ENCODE data around the gene TSPEAR. TPM values are rescaled to one million over a fixed set of nuclear protein-coding genes. Genes with fewer than 3 reads are reported as not detected.

The TSPEAR gene
- total and polyA plus RNA-seq, 2 of the 13 experiments (the other 11 are each of a cell fraction or from before 2014, with no cell fraction given), result 0.07 to 0.32 TPM

DNA sequence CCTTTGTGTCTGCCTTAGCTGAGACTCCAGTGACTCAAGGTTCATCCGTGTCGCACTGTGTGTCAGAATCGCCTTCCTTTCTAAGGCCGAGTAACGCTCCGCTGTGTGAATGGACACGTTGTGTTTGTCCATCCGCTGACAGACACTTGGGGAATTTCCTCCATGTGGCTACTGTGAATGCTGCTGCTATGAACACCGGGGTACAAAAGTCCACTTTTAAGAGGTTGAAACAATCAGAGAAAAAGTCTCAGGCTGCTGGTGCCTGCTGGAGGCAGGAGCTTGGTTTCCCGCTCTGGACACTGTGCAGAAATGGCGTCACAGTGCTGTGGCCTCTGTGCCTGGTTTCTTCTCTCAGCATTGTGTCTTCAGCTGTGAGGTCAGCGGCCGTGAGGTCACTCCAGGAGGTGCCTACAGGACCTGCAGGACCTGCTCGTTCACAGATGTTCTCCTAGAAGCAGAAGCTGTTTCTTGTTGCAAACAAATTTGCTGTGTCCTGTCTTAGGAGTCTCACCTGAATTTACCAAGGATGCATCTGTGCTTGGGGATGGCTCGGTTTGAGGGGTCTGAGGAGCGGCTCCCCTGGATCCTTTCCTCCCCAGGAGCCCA lies 205.6 kb downstream of the TSPEAR start (continued):
- TF ChIP-seq ZNF496 (CRISPR knock-in tag; IDR thresholded peaks at IDR 0.05; ENCODE audit: insufficient replicate concordance) (no peak), ZNF329 (CRISPR knock-in tag; IDR thresholded peaks at IDR 0.05; ENCODE audit: low read depth) (no peak), MTF2 (CRISPR knock-in tag; IDR thresholded peaks at IDR 0.05; ENCODE audit: borderline replicate concordance) (no peak), HBP1 (CRISPR knock-in tag; IDR thresholded peaks at IDR 0.05; ENCODE audit: low read depth) (peak; percentile 32; the same call in 1 of the 2 replicates), BCL3 (CRISPR knock-in tag; IDR thresholded peaks at IDR 0.05) (0 out of 2 replicates have a peak, but pooled peaks have one; percentile 19), ISL2 (CRISPR knock-in tag; IDR thresholded peaks at IDR 0.05) (peak; percentile 52; the same call in 1 of the 2 replicates), KDM6A (CRISPR knock-in tag; IDR thresholded peaks at IDR 0.05; ENCODE audit: low read depth) (peak; percentile 55; the same call in 1 of the 2 replicates), ZBTB25 (CRISPR knock-in tag; IDR thresholded peaks at IDR 0.05) (peak; percentile 69), SMAD3 (CRISPR knock-in tag; IDR thresholded peaks at IDR 0.05) (peak; percentile 74; the same call in 1 of the 2 replicates), HNF1B (CRISPR knock-in tag; IDR thresholded peaks at IDR 0.05) (no peak; the same call in 1 of the 2 replicates), SRY (CRISPR knock-in tag; IDR thresholded peaks at IDR 0.05) (0 out of 2 replicates have a peak, but pooled peaks have one; percentile 73), IKZF5 (CRISPR knock-in tag; IDR thresholded peaks at IDR 0.05) (peak; percentile 38), REST (IDR thresholded peaks at IDR 0.05; ENCODE audit: borderline replicate concordance in 1 of 2, low read depth in 1 of 2, low read length in 2 of 2) (peak in 1 of 2 experiments; percentile 52; a peak in 1 of 4 replicates), EP300 (IDR thresholded peaks at IDR 0.05; ENCODE audit: low read depth in 2 of 2, low read length in 2 of 2) (peak in 1 of 2 experiments; percentile 69; a peak in 3 of 4 replicates), EP300 (CRISPR knock-in tag; IDR thresholded peaks at IDR 0.05; ENCODE audit: borderline replicate concordance) (peak; percentile 28; the same call in 1 of the 2 replicates)
- TF ChIP-seq, protein P1, sequence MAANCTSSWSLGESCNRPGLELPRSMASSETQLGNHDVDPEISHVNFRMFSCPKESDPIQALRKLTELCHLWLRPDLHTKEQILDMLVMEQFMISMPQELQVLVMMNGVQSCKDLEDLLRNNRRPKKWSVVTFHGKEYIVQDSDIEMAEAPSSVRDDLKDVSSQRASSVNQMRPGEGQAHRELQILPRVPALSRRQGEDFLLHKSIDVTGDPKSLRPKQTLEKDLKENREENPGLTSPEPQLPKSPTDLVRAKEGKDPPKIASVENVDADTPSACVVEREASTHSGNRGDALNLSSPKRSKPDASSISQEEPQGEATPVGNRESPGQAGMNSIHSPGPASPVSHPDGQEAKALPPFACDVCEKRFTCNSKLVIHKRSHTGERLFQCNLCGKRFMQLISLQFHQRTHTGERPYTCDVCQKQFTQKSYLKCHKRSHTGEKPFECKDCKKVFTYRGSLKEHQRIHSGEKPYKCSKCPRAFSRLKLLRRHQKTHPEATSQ (CRISPR knock-in tag; IDR thresholded peaks at IDR 0.05; ENCODE audit: borderline replicate concordance), result no peak
